ENCODE measurements around the gene MAN1A2.

MAN1A2 gene

GRCh38 chr1:117565745-117566455 lies 198.7 kb downstream of the MAN1A2 start:
- Histone ChIP-seq H3K4me3 (ENCODE audit: low read length in 2 of 2) (no peak overlapping the region), H3K27ac (ENCODE audit: low read length) (no peak overlapping the region), H3K36me3 (ENCODE audit: control insufficient read depth in 2 of 2, insufficient read depth in 2 of 2, low read length in 2 of 2) (no peaks in the 10 kb centered on the region)

GRCh38 chr1:117566556-117566955 lies 199.3 kb downstream of the MAN1A2 start:
- H3K9me3 ChIP-seq (ENCODE audit: control insufficient read depth in 2 of 2, low read length in 2 of 2) = no peaks in the 10 kb centered on the region

More at GRCh38 chr1:117565745-117566455, 198.7 kb downstream of the MAN1A2 start:
- no peaks in the 10 kb centered on the region for H3K27me3 ChIP-seq (ENCODE audit: control insufficient read depth in 1 of 2, insufficient read depth in 2 of 2, low read length in 2 of 2)
- no peak overlapping the region for H3K9ac ChIP-seq (ENCODE audit: low read length in 2 of 2)
- no peaks in the 10 kb centered on the region for H3K4me1 ChIP-seq (ENCODE audit: control insufficient read depth, insufficient read depth, low read length)
- H3K9me3 ChIP-seq (ENCODE audit: control insufficient read depth in 2 of 2, low read length in 2 of 2) = no peaks in the 10 kb centered on the region

GRCh38 chr1:117567435-117567834 lies 200.2 kb downstream of the MAN1A2 start:
- Histone ChIP-seq H3K27me3 (ENCODE audit: control insufficient read depth in 1 of 2, insufficient read depth in 2 of 2, low read length in 2 of 2) (no peaks in the 10 kb centered on the region), H3K9ac (ENCODE audit: low read length in 2 of 2) (no peak overlapping the region), H3K27ac (ENCODE audit: low read length) (no peak overlapping the region), H3K36me3 (ENCODE audit: control insufficient read depth in 2 of 2, insufficient read depth in 2 of 2, low read length in 2 of 2) (no peaks in the 10 kb centered on the region), H3K4me3 (ENCODE audit: low read length in 2 of 2) (no peak overlapping the region), H3K4me1 (ENCODE audit: control insufficient read depth, insufficient read depth, low read length) (no peaks in the 10 kb centered on the region), H3K9me3 (ENCODE audit: control insufficient read depth in 2 of 2, low read length in 2 of 2) (no peaks in the 10 kb centered on the region)

More at GRCh38 chr1:117566556-117566955, 199.3 kb downstream of the MAN1A2 start:
- Histone ChIP-seq H3K36me3 (ENCODE audit: control insufficient read depth in 2 of 2, insufficient read depth in 2 of 2, low read length in 2 of 2) (no peaks in the 10 kb centered on the region), H3K27me3 (ENCODE audit: control insufficient read depth in 1 of 2, insufficient read depth in 2 of 2, low read length in 2 of 2) (no peaks in the 10 kb centered on the region), H3K4me3 (ENCODE audit: low read length in 2 of 2) (no peak overlapping the region), H3K9ac (ENCODE audit: low read length in 2 of 2) (no peak overlapping the region), H3K27ac (ENCODE audit: low read length) (no peak overlapping the region), H3K4me1 (ENCODE audit: control insufficient read depth, insufficient read depth, low read length) (no peaks in the 10 kb centered on the region)

GRCh38 chr1:117567976-117568375 lies 200.7 kb downstream of the MAN1A2 start:
- no peak overlapping the region for H3K4me3 ChIP-seq (ENCODE audit: low read length in 2 of 2)
- H3K9me3 ChIP-seq (ENCODE audit: control insufficient read depth in 2 of 2, low read length in 2 of 2) = no peaks in the 10 kb centered on the region
- H3K9ac ChIP-seq (ENCODE audit: low read length in 2 of 2) = no peak overlapping the region
- no peak overlapping the region for H3K27ac ChIP-seq (ENCODE audit: low read length)
- no peaks in the 10 kb centered on the region for H3K27me3 ChIP-seq (ENCODE audit: control insufficient read depth in 1 of 2, insufficient read depth in 2 of 2, low read length in 2 of 2)
- no peaks in the 10 kb centered on the region for H3K4me1 ChIP-seq (ENCODE audit: control insufficient read depth, insufficient read depth, low read length)
- H3K36me3 ChIP-seq (ENCODE audit: control insufficient read depth in 2 of 2, insufficient read depth in 2 of 2, low read length in 2 of 2) = no peaks in the 10 kb centered on the region

GRCh38 chr1:117568999-117569398 lies 201.8 kb downstream of the MAN1A2 start:
- H3K27me3 ChIP-seq (ENCODE audit: control insufficient read depth in 1 of 2, insufficient read depth in 2 of 2, low read length in 2 of 2) = peaks cover 0 to under 1% of the 10 kb centered on the region in 2 donors
- no peak overlapping the region for H3K4me3 ChIP-seq (ENCODE audit: low read length in 2 of 2)
- H3K4me1 ChIP-seq (ENCODE audit: control insufficient read depth, insufficient read depth, low read length) = no peaks in the 10 kb centered on the region
- no peak overlapping the region for H3K9ac ChIP-seq (ENCODE audit: low read length in 2 of 2)
- no peaks in the 10 kb centered on the region for H3K36me3 ChIP-seq (ENCODE audit: control insufficient read depth in 2 of 2, insufficient read depth in 2 of 2, low read length in 2 of 2)
- no peak overlapping the region for H3K27ac ChIP-seq (ENCODE audit: low read length)
- no peaks in the 10 kb centered on the region for H3K9me3 ChIP-seq (ENCODE audit: control insufficient read depth in 2 of 2, low read length in 2 of 2)

GRCh38 chr1:117569856-117570255 lies 202.6 kb downstream of the MAN1A2 start:
- H3K9me3 ChIP-seq (ENCODE audit: control insufficient read depth in 2 of 2, low read length in 2 of 2) = no peaks in the 10 kb centered on the region
- no peaks in the 10 kb centered on the region for H3K4me1 ChIP-seq (ENCODE audit: control insufficient read depth, insufficient read depth, low read length)
- H3K36me3 ChIP-seq (ENCODE audit: control insufficient read depth in 2 of 2, insufficient read depth in 2 of 2, low read length in 2 of 2) = no peaks in the 10 kb centered on the region
- H3K27ac ChIP-seq (ENCODE audit: low read length) = no peak overlapping the region
- H3K27me3 ChIP-seq (ENCODE audit: control insufficient read depth in 1 of 2, insufficient read depth in 2 of 2, low read length in 2 of 2) = peaks cover 0 to 2% of the 10 kb centered on the region in 2 donors
- H3K4me3 ChIP-seq (ENCODE audit: low read length in 2 of 2) = no peak overlapping the region
- no peak overlapping the region for H3K9ac ChIP-seq (ENCODE audit: low read length in 2 of 2)

GRCh38 chr1:117570988-117571409 lies 203.8 kb downstream of the MAN1A2 start:
- no peaks in the 10 kb centered on the region for H3K36me3 ChIP-seq (ENCODE audit: control insufficient read depth in 2 of 2, insufficient read depth in 2 of 2, low read length in 2 of 2)
- no peak overlapping the region for H3K4me3 ChIP-seq (ENCODE audit: low read length in 2 of 2)
- H3K27ac ChIP-seq (ENCODE audit: low read length) = no peak overlapping the region
- peaks cover 0 to 2% of the 10 kb centered on the region in 2 donors for H3K27me3 ChIP-seq (ENCODE audit: control insufficient read depth in 1 of 2, insufficient read depth in 2 of 2, low read length in 2 of 2)
- H3K9ac ChIP-seq (ENCODE audit: low read length in 2 of 2) = no peak overlapping the region
- H3K4me1 ChIP-seq (ENCODE audit: control insufficient read depth, insufficient read depth, low read length) = no peaks in the 10 kb centered on the region
- no peaks in the 10 kb centered on the region for H3K9me3 ChIP-seq (ENCODE audit: control insufficient read depth in 2 of 2, low read length in 2 of 2)

- H3K4me3 ChIP-seq (ENCODE audit: low read length in 2 of 2) = no peak overlapping the region
- peaks cover 0 to 2% of the 10 kb centered on the region in 2 donors for H3K27me3 ChIP-seq (ENCODE audit: control insufficient read depth in 1 of 2, insufficient read depth in 2 of 2, low read length in 2 of 2)
- H3K9ac ChIP-seq (ENCODE audit: low read length in 2 of 2) = no peak overlapping the region
- no peaks in the 10 kb centered on the region for H3K36me3 ChIP-seq (ENCODE audit: control insufficient read depth in 2 of 2, insufficient read depth in 2 of 2, low read length in 2 of 2)
- no peaks in the 10 kb centered on the region for H3K9me3 ChIP-seq (ENCODE audit: control insufficient read depth in 2 of 2, low read length in 2 of 2)
- no peak overlapping the region for H3K27ac ChIP-seq (ENCODE audit: low read length)
- H3K4me1 ChIP-seq (ENCODE audit: control insufficient read depth, insufficient read depth, low read length) = no peaks in the 10 kb centered on the region
Observed at GRCh38 chr1:117571496-117571895, 204.2 kb downstream of the MAN1A2 start.

- H3K4me1 ChIP-seq (ENCODE audit: control insufficient read depth, insufficient read depth, low read length) = no peaks in the 10 kb centered on the region
- H3K27me3 ChIP-seq (ENCODE audit: control insufficient read depth in 1 of 2, insufficient read depth in 2 of 2, low read length in 2 of 2) = peaks cover 0 to 2% of the 10 kb centered on the region in 2 donors
- no peak overlapping the region for H3K9ac ChIP-seq (ENCODE audit: low read length in 2 of 2)
- no peaks in the 10 kb centered on the region for H3K9me3 ChIP-seq (ENCODE audit: control insufficient read depth in 2 of 2, low read length in 2 of 2)
- no peak overlapping the region for H3K27ac ChIP-seq (ENCODE audit: low read length)
- no peak overlapping the region for H3K4me3 ChIP-seq (ENCODE audit: low read length in 2 of 2)
- H3K36me3 ChIP-seq (ENCODE audit: control insufficient read depth in 2 of 2, insufficient read depth in 2 of 2, low read length in 2 of 2) = no peaks in the 10 kb centered on the region
Observed at GRCh38 chr1:117572546-117572945, 205.3 kb downstream of the MAN1A2 start.

- Histone ChIP-seq H3K9me3 (ENCODE audit: control insufficient read depth in 2 of 2, low read length in 2 of 2) (no peaks in the 10 kb centered on the region), H3K27ac (ENCODE audit: low read length) (no peak overlapping the region), H3K9ac (ENCODE audit: low read length in 2 of 2) (no peak overlapping the region), H3K27me3 (ENCODE audit: control insufficient read depth in 1 of 2, insufficient read depth in 2 of 2, low read length in 2 of 2) (peaks cover 0 to 2% of the 10 kb centered on the region in 2 donors), H3K4me1 (ENCODE audit: control insufficient read depth, insufficient read depth, low read length) (no peaks in the 10 kb centered on the region), H3K36me3 (ENCODE audit: control insufficient read depth in 2 of 2, insufficient read depth in 2 of 2, low read length in 2 of 2) (no peaks in the 10 kb centered on the region), H3K4me3 (ENCODE audit: low read length in 2 of 2) (no peak overlapping the region)
Observed at GRCh38 chr1:117573386-117574023, 206.3 kb downstream of the MAN1A2 start.
